H1 (cell line): Measurements from ENCODE around the gene MOB4. TPM values are rescaled to one million over a fixed set of nuclear protein-coding genes. Genes with fewer than 3 reads are reported as not detected.

Source experiments
- CTCF ChIA-PET: fragments of 300-600 bp; sonication (Branson Sonifier 250); formaldehyde crosslinking; loops from one replicate; lab custom pipeline; 2021; ENCODE audit not compliant: partially characterized antibody; lab: Charles Lee
- POLR2A ChIA-PET: fragments of 300-600 bp; sonication (Branson Sonifier 250); formaldehyde crosslinking; loops from one replicate; lab custom pipeline; 2021; ENCODE audit warnings: inconsistent platforms; ENCODE audit not compliant: partially characterized antibody; lab: Charles Lee
- DNase-seq, 2 experiments: peaks; one replicate each; pipeline versions ENCODE4 v3.0.0 to v3.0.0-alpha.2; 2010 to 2022; ENCODE audit warnings: low spot score in 2 of 2, low read depth in 1 of 2, mixed read lengths in 1 of 2
- FAIRE-seq: peaks from 2 replicates; lab custom pipeline; 2011; peaks lifted over from hg19 to GRCh38; lab: Jason Lieb, UNC
- H2AFZ ChIP-seq: 2 replicates; pipeline ENCODE4 v1.8.1; 2012; ENCODE audit warnings: low read length, inconsistent platforms
- H2AK5ac ChIP-seq: 2 replicates; pipeline ENCODE4 v1.6.1; 2013; ENCODE audit warnings: low read depth, low read length
- H2BK120ac ChIP-seq: replicated peaks from 2 replicates; pipeline ENCODE3; 2013; ENCODE audit warnings: low read depth, low read length, inconsistent platforms
- H2BK12ac ChIP-seq: 2 replicates; pipeline ENCODE4 v1.6.1; 2013; ENCODE audit warnings: low read depth, low read length
- H2BK15ac ChIP-seq: 2 replicates; pipeline ENCODE4 v1.6.1; 2013; ENCODE audit warnings: low read length
- H2BK20ac ChIP-seq: 2 replicates; pipeline ENCODE4 v1.6.1; 2013; ENCODE audit warnings: low read length
- H2BK5ac ChIP-seq: 2 replicates; pipeline ENCODE4 v1.6.1; 2013; ENCODE audit warnings: low read depth, low read length
- H3K14ac ChIP-seq: 2 replicates; pipeline ENCODE4 v1.6.1; 2013; ENCODE audit warnings: inconsistent platforms; ENCODE audit not compliant: insufficient read length
- H3K18ac ChIP-seq: 2 replicates; pipeline ENCODE4 v1.6.1; 2013; ENCODE audit warnings: low read length; ENCODE audit errors: extremely low read depth
- H3K23ac ChIP-seq: 2 replicates; pipeline ENCODE4 v1.6.1; 2013; ENCODE audit warnings: inconsistent platforms; ENCODE audit not compliant: insufficient read length
- H3K23me2 ChIP-seq: 2 replicates; pipeline ENCODE4 v1.6.1; 2013; ENCODE audit warnings: low read depth, low read length
- H3K27ac ChIP-seq: 2 replicates; pipeline ENCODE4 v1.6.1; 2011; ENCODE audit warnings: low read depth, low read length, inconsistent platforms
- H3K27me3 ChIP-seq, 4 experiments: replicated peaks in 1 of 4; 1 replicate in 1 of 4; 2 replicates in 3 of 4; pipeline versions ENCODE4 v1.6.1 to v1.8.1; 2011 to 2013; ENCODE audit warnings: low read length in 3 of 4, mild to moderate bottlenecking in 3 of 4, inconsistent platforms in 2 of 4, mixed read lengths in 2 of 4, moderate library complexity in 1 of 4; ENCODE audit not compliant: control insufficient read depth in 3 of 4, insufficient read depth in 3 of 4; ENCODE audit errors: extremely low read depth in 1 of 4
- H3K36me3 ChIP-seq, 4 experiments: 2 replicates each; pipeline versions ENCODE4 v1.6.1 to v1.8.1; 2011 to 2013; ENCODE audit warnings: mild to moderate bottlenecking in 4 of 4, low read length in 3 of 4, moderate library complexity in 2 of 4, control low read depth in 1 of 4, inconsistent platforms in 1 of 4; ENCODE audit not compliant: insufficient read depth in 4 of 4, control insufficient read depth in 2 of 4
- H3K4ac ChIP-seq: replicated peaks from 2 replicates; pipeline ENCODE3; 2013; ENCODE audit warnings: low read length, low read depth, mixed read lengths, inconsistent platforms; ENCODE audit not compliant: insufficient read length
- H3K4me1 ChIP-seq, 4 experiments: replicated peaks in 1 of 4; 1 replicate in 1 of 4; 2 replicates in 3 of 4; pipeline versions ENCODE4 v1.6.1 to v1.8.1; 2011 to 2013; ENCODE audit warnings: low read length in 3 of 4, inconsistent platforms in 2 of 4, mixed read lengths in 1 of 4; ENCODE audit not compliant: insufficient read depth in 4 of 4, control insufficient read depth in 3 of 4
- H3K4me2 ChIP-seq, 2 experiments: 2 replicates each; pipeline versions ENCODE4 v1.6.1 to v1.8.1; 2011 to 2013; ENCODE audit warnings: low read depth in 2 of 2, low read length in 2 of 2, control low read depth in 1 of 2, inconsistent platforms in 1 of 2, mild to moderate bottlenecking in 1 of 2; ENCODE audit not compliant: insufficient read depth in 1 of 2
- H3K4me3 ChIP-seq, 4 experiments: fragments of 200-600, 300-600 bp in 1 of 4; sonication (generic), shearing (Covaris generic), sonication (Bioruptor Twin) in 1 of 4; 2 replicates each; pipeline versions ENCODE4 v1.5.1 to v1.8.1; 2011 to 2016; ENCODE audit warnings: low read length in 4 of 4, low read depth in 3 of 4, control low read depth in 2 of 4, inconsistent platforms in 2 of 4, mild to moderate bottlenecking in 2 of 4, mixed read lengths in 1 of 4, moderate library complexity in 1 of 4; ENCODE audit not compliant: insufficient read depth in 2 of 4; ENCODE audit errors: extremely low read depth in 1 of 4
- H3K56ac ChIP-seq: replicated peaks from 2 replicates; pipeline ENCODE3; 2013; ENCODE audit warnings: low read depth, mild to moderate bottlenecking, mixed read lengths, low read length, inconsistent platforms; ENCODE audit not compliant: insufficient read length
- H3K79me1 ChIP-seq: 2 replicates; pipeline ENCODE4 v1.6.1; 2013; ENCODE audit warnings: low read depth, low read length, control low read depth
- H3K79me2 ChIP-seq, 2 experiments: 2 replicates each; pipeline versions ENCODE4 v1.6.1 to v1.8.1; 2012 to 2013; ENCODE audit warnings: low read length in 2 of 2, mild to moderate bottlenecking in 2 of 2, inconsistent platforms in 1 of 2; ENCODE audit not compliant: insufficient read depth in 2 of 2, control insufficient read depth in 1 of 2
- H3K9ac ChIP-seq, 4 experiments: replicated peaks in 1 of 4; 1 replicate in 1 of 4; 2 replicates in 3 of 4; pipeline versions ENCODE4 v1.6.1 to v1.8.1; 2011 to 2013; ENCODE audit warnings: low read depth in 3 of 4, low read length in 3 of 4, control low read depth in 2 of 4, mild to moderate bottlenecking in 2 of 4, moderate library complexity in 2 of 4, inconsistent platforms in 1 of 4; ENCODE audit errors: extremely low read depth in 1 of 4
- H3K9me3 ChIP-seq, 2 experiments: 2 replicates each; pipeline versions ENCODE4 v1.6.1 to v1.8.1; 2012 to 2013; ENCODE audit warnings: mild to moderate bottlenecking in 2 of 2, moderate library complexity in 2 of 2, control low read depth in 1 of 2, inconsistent platforms in 1 of 2, low read depth in 1 of 2, low read length in 1 of 2, mixed read lengths in 1 of 2; ENCODE audit not compliant: insufficient read depth in 2 of 2
- H4K20me1 ChIP-seq, 2 experiments: replicated peaks in 1 of 2; 2 replicates each; pipeline versions ENCODE3 to v1.8.1; 2011 to 2013; ENCODE audit warnings: inconsistent platforms in 2 of 2, low read length in 2 of 2, mild to moderate bottlenecking in 1 of 2; ENCODE audit not compliant: insufficient read depth in 2 of 2, control insufficient read depth in 1 of 2
- H4K5ac ChIP-seq: 2 replicates; pipeline ENCODE4 v1.6.1; 2013; ENCODE audit warnings: low read length, low read depth, mixed read lengths, inconsistent platforms; ENCODE audit not compliant: insufficient read length
- H4K8ac ChIP-seq: 2 replicates; pipeline ENCODE4 v1.8.0; 2013; ENCODE audit warnings: mild to moderate bottlenecking, moderate library complexity, low read length, inconsistent platforms; ENCODE audit not compliant: insufficient read depth; ENCODE audit errors: extremely low read depth
- H4K91ac ChIP-seq: replicated peaks from 2 replicates; pipeline ENCODE3; 2013; ENCODE audit warnings: low read length, mixed read lengths, inconsistent platforms; ENCODE audit not compliant: insufficient read length
- ATF3 ChIP-seq: IDR thresholded peaks from 2 replicates; pipeline ENCODE4 v1.6.1; 2011; ENCODE audit warnings: low read depth, mild to moderate bottlenecking, low read length; ENCODE audit not compliant: insufficient read depth
- CBX8 ChIP-seq: fragments of 300-800, 300-1000 bp; sonication (generic); IDR thresholded peaks from 2 replicates; pipeline ENCODE4 v1.7.1; 2016; ENCODE audit warnings: low read depth, low read length, borderline replicate concordance
- FOSL1 ChIP-seq: IDR thresholded peaks from 2 replicates; pipeline ENCODE4 v1.6.1; 2011; ENCODE audit warnings: mild to moderate bottlenecking, low read depth, low read length, moderate library complexity; ENCODE audit not compliant: insufficient read depth
- MAX ChIP-seq: IDR thresholded peaks from 2 replicates; pipeline ENCODE4 v1.6.1; 2012; ENCODE audit warnings: inconsistent platforms
- RBBP5 ChIP-seq: IDR thresholded peaks from 2 replicates; pipeline ENCODE4 v1.7.1; 2012; ENCODE audit warnings: low read depth, mild to moderate bottlenecking, inconsistent platforms, low read length, moderate library complexity, borderline replicate concordance
- TEAD4 ChIP-seq: IDR thresholded peaks from 2 replicates; pipeline ENCODE4 v1.6.1; 2012; ENCODE audit warnings: low read depth, low read length, inconsistent platforms, mixed read lengths
- polyA plus RNA-seq, 7 experiments: library from polyadenylated mRNA; depleted of rRNA in 3 of 7; stranded (reverse) in 5 of 7; unstranded in 2 of 7; fragments of >200 nt in 5 of 7; fragments of 200-250 nt in 2 of 7; gene quantifications; 1 replicate in 5 of 7; 2 replicates in 1 of 7; 4 replicates in 1 of 7; pipeline versions ENCODE4 v1.2.1 to v1.2.3, GENCODE V29; 2011 to 2013; ENCODE audit warnings: missing spikeins in 2 of 7, mixed read lengths in 2 of 7
- total RNA-seq: library from RNA; stranded (reverse); fragmentation: NEBNext Ultra II Directional; extraction: Animal tissue kit (Norgen Biotek cat#: 25700); gene quantifications from 2 replicates; pipeline ENCODE4 v1.2.1, GENCODE V29; 2021

The MOB4 gene
- total and polyA plus RNA-seq, 2 of the 8 experiments (the other 6 are each of a cell fraction or from before 2014, with no cell fraction given) = 51.5 to 54.2 TPM

- H4K5ac ChIP-seq = no peak overlapping the region
- no peaks in the 10 kb centered on the region for H3K9me3 ChIP-seq
- ChIA-PET CTCF (no interaction called here), POLR2A (interaction anchor here (2.1 kb wide), 1 partner anchor 13 kb away, joined by 8 read pairs; no protein-coding TSS in a partner anchor)
- peaks cover 0 to 27% (median 3%) of the 10 kb centered on the region in 4 experiments; a peak in 3 of 8 replicates for H3K36me3 ChIP-seq
- H2BK5ac ChIP-seq = no peak overlapping the region
- H3K79me2 ChIP-seq = no peaks in the 10 kb centered on the region
- no peak overlapping the region for H3K4me2 ChIP-seq
- H3K4ac ChIP-seq = no peak overlapping the region
- H4K20me1 ChIP-seq = no peaks in the 10 kb centered on the region
- no peak overlapping the region for H3K23ac ChIP-seq
- no peak overlapping the region for H4K8ac ChIP-seq
- H4K91ac ChIP-seq = no peak overlapping the region
- H3K14ac ChIP-seq = no peak overlapping the region
- H3K4me3 ChIP-seq = no peak overlapping the region
- H2BK15ac ChIP-seq = no peak overlapping the region
- no peaks in the 10 kb centered on the region for H3K79me1 ChIP-seq
- H2BK120ac ChIP-seq = no peak overlapping the region
- H2AFZ ChIP-seq = no peak overlapping the region
- H3K18ac ChIP-seq = no peak overlapping the region
- no peak overlapping the region for H2AK5ac ChIP-seq
- H3K27me3 ChIP-seq = no peaks in the 10 kb centered on the region
- H3K27ac ChIP-seq = no peak overlapping the region
- DNase-seq = no peak
- no peak overlapping the region for H2BK20ac ChIP-seq
- no peak overlapping the region for H3K9ac ChIP-seq
- no peak overlapping the region for H3K56ac ChIP-seq
- no peaks in the 10 kb centered on the region for H3K4me1 ChIP-seq
- no peak overlapping the region for H2BK12ac ChIP-seq
- no peaks in the 10 kb centered on the region for H3K23me2 ChIP-seq
- no peak for FAIRE-seq
- TF ChIP-seq TEAD4 = no peak
- TF ChIP-seq FOSL1 = no peak
- TF ChIP-seq MAX = no peak
- no peak for TF ChIP-seq CBX8
- TF ChIP-seq ATF3 = no peak
- no peak for TF ChIP-seq RBBP5
These were observed 39.6 kb downstream of the MOB4 start for GRCh38 chr2:197555467-197555866.
